Measurements from ENCODE around the gene KRT16. TPM values are rescaled to one million over a fixed set of nuclear protein-coding genes. Genes with fewer than 3 reads are reported as not detected.
"Not testable (repeated sequence)": the region's sequence is repeated elsewhere in the genome, so short reads cannot be mapped to it uniquely, and the experiment has no call there.

The KRT16 gene
- total RNA-seq (not detected), polyA plus RNA-seq (ENCODE audit: insufficient read depth, low read depth, low replicate concordance) (not detected)
- long read RNA-seq, donor 1 = 0 reads
- long read RNA-seq, donor 2 = 0 reads

DNA sequence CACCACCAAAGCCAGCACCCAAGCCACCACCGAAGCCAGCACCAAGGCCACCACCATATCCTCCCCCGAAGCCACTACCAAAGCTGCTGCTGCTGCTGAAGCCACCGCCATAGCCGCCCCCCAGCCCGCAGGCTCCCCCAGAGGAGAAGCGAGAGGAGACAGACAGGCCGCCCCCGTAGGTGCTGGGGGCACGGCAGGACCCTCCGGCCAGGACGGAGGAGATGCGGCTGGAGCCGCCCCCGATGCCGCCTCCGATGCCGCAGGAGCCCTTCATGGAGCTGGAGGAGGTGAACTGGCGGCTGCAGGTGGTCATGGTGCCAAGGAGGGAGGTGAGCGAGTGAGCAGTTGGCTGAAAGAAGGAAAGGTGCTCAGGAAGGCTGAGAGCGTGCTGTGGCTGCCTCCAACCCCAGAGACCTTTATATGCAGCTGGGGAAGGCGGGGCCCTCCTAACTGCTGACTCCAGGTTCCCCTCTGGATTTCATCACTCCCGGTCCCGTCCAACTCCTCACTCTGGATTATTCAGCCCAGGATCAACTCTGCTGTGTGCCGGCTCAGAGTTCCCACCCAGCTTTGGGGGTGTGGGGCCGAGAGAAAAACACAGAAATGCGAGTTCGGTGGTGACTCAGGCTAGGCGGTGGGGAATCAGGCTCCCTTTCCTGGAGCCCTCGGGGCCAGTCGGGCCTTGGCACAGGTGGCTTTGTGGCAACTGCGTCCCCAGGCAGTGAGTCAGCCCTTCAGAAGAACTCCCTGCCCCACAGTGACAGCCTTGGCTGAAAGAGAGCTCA, at the start of gene KRT16:
TSS of gene KRT16 (minus strand) at position 392 of the 785 bp plus-strand sequence. CDS start at position 313, 79 bp downstream.
- H3K9me3 ChIP-seq; DNase-seq; H3K36me3 ChIP-seq (ENCODE audit: low read depth, missing control alignments); H3K27ac ChIP-seq; H3K27me3 ChIP-seq; H3K4me3 ChIP-seq; intact Hi-C loops (cut with DNase I; ENCODE audit: low total_unique reads); H3K4me1 ChIP-seq: not testable (repeated sequence)
- 78 to 85% methylated on average over 16 to 31 of the region's 31 CpGs for WGBS, 2 donors

DNA sequence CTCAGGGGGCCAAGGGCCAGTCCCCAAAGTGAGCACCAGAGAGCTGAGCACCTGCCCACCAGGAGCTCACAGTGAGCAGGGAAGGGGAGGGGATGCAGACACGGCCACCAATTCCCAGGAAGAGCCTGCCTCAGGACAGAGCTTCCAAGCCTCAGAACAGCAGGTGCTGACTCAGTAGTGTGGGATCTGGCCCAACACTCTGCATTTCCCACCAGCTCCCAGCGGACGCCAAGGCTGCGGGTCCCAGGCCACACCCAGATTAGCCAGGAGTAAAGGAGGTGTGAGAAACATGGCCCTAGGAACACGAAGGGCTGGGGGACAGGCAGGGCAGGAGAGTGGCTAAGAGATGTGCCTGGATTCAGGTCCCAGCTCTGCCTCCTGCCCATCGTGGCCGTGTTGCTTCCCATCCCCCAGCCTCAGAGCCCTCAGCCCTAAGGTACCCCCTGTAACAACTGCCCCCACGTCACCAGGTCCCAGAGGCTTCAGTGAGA, 47.7 kb upstream of the KRT16 start:
- intact Hi-C loops (cut with DNase I; ENCODE audit: low total_unique reads) = no loop called here
- WGBS, 2 donors = 73% methylated on average over 8 of the region's 8 CpGs; no CpG with 5 or more reads in 1 of the 2 donors

DNA sequence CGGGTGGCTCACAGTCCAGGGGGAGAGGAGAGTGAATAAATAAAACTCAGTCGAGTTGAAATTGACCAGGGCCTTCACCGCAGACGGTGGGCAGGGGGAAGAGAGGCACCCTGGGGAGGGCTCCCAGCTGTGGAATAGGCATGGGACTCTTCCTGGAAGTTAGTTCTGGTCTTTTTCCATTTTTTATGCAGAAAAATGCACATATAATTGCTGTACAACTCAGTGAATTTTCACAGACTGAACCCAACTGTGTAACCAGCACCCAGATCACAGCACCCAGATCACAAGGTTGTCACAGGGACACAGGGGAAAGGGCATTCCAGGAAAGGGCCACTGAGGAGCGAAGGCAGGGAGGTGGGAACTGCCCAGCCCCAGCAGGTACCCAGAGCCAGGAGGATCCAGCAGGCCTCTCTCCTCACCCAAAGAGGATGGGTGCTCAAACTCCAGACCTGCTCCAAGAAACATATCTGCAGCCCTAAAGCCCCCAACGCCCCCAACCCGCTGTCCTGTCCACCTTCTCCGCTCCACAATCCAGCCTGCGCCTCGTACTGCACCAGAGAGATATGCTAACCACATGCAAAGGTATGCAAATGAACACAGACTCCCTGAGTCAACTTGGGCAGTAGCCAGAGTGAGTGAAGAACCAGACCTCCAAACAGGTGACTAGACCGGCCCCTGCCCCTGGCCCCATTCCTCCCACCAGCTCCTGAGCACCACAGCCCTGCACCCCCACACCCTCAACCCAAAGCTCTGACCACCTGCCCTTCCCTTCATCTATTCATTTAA, 47.1 kb upstream of the KRT16 start:
- intact Hi-C loops (cut with DNase I; ENCODE audit: low total_unique reads) = no loop called here
- Histone ChIP-seq H3K9me3 (no peaks in the 10 kb centered on the region), H3K4me1 (peaks cover 25% of the 10 kb centered on the region), H3K36me3 (ENCODE audit: low read depth, missing control alignments) (no peaks in the 10 kb centered on the region), H3K4me3 (no peak overlapping the region), H3K27ac (no peak overlapping the region), H3K27me3 (no peaks in the 10 kb centered on the region)
- 82 to 89% methylated on average over 11 of the region's 11 CpGs for WGBS, 2 donors
- no peak for DNase-seq
- TF ChIP-seq POLR2A (IDR thresholded peaks at IDR 0.05) = no peak
- TF ChIP-seq, protein P1, sequence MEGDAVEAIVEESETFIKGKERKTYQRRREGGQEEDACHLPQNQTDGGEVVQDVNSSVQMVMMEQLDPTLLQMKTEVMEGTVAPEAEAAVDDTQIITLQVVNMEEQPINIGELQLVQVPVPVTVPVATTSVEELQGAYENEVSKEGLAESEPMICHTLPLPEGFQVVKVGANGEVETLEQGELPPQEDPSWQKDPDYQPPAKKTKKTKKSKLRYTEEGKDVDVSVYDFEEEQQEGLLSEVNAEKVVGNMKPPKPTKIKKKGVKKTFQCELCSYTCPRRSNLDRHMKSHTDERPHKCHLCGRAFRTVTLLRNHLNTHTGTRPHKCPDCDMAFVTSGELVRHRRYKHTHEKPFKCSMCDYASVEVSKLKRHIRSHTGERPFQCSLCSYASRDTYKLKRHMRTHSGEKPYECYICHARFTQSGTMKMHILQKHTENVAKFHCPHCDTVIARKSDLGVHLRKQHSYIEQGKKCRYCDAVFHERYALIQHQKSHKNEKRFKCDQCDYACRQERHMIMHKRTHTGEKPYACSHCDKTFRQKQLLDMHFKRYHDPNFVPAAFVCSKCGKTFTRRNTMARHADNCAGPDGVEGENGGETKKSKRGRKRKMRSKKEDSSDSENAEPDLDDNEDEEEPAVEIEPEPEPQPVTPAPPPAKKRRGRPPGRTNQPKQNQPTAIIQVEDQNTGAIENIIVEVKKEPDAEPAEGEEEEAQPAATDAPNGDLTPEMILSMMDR (IDR thresholded peaks at IDR 0.05) = no peak

More for the DNA sequence above, 47.7 kb upstream of the KRT16 start:
- Histone ChIP-seq H3K9me3 (no peaks in the 10 kb centered on the region), H3K36me3 (ENCODE audit: low read depth, missing control alignments) (no peaks in the 10 kb centered on the region), H3K27ac (no peak overlapping the region), H3K4me1 (peaks cover 21% of the 10 kb centered on the region), H3K4me3 (no peak overlapping the region), H3K27me3 (no peaks in the 10 kb centered on the region)
- TF ChIP-seq, protein P1 (IDR thresholded peaks at IDR 0.05) = no peak
- no peak for TF ChIP-seq POLR2A (IDR thresholded peaks at IDR 0.05)
- DNase-seq = no peak

DNA sequence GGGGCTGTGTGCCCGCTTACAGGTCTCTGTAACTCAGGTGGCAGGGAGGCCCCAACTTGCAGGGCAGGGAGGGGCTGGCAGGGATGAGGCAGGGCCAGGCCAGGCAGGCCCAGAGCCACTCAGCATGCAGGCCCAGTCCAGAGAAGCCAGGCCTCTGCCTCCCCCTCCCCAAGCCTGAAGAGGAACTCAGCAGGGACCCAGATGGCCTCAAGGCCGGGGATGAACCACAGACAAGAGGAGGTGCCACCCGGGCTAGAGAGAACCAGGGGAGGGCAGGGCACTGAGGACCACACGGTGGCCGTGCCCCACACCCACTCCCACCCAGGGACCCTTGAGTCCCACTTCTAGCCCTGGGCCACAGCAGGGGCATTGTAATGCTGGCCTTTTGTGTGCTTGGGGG, 46.3 kb upstream of the KRT16 start:
- no peaks in the 10 kb centered on the region for H3K36me3 ChIP-seq (ENCODE audit: low read depth, missing control alignments)
- no peak for TF ChIP-seq POLR2A (IDR thresholded peaks at IDR 0.05)
- TF ChIP-seq, protein P1 (IDR thresholded peaks at IDR 0.05) = no peak
- no peak for DNase-seq
- no peak overlapping the region for H3K4me3 ChIP-seq
- H3K27ac ChIP-seq = no peak overlapping the region
- H3K27me3 ChIP-seq = no peaks in the 10 kb centered on the region
- H3K4me1 ChIP-seq = peaks cover 25% of the 10 kb centered on the region
- 83 to 89% methylated on average over 3 to 5 of the region's 5 CpGs for WGBS, 2 donors
- no peaks in the 10 kb centered on the region for H3K9me3 ChIP-seq
- intact Hi-C loops (cut with DNase I; ENCODE audit: low total_unique reads) = no loop called here

DNA sequence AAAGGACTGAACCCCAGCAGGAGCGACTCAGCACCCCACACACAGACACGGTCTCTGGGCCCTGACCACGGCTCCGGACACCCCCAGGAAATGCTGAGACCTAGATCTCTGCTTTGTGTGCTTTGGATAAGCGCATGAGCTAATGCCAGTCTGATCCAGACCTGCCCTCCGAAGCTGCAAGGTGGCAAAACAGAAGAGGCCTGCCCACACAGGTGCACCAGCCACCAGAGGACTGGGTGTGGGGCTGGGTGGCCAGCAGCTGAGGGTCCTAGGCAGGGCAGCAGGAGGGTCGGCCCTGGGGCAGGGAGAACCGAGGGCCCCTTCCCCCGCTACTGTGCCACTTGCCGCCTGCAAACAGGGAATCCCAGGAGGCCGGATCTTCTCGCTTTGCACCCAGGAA, 45.4 kb upstream of the KRT16 start:
- H3K27me3 ChIP-seq = no peaks in the 10 kb centered on the region
- peak overlapping the region in 1 of 2 donors; percentile 44 for H3K27ac ChIP-seq
- WGBS, 2 donors = 61 to 90% methylated on average over 4 to 12 of the region's 12 CpGs
- no peaks in the 10 kb centered on the region for H3K36me3 ChIP-seq (ENCODE audit: low read depth, missing control alignments)
- no peak overlapping the region for H3K4me3 ChIP-seq
- TF ChIP-seq, protein P1 (IDR thresholded peaks at IDR 0.05) = no peak
- TF ChIP-seq POLR2A (IDR thresholded peaks at IDR 0.05) = no peak
- peaks cover 25% of the 10 kb centered on the region for H3K4me1 ChIP-seq
- no peaks in the 10 kb centered on the region for H3K9me3 ChIP-seq
- no peak for DNase-seq
- intact Hi-C loops (cut with DNase I; ENCODE audit: low total_unique reads) = no loop called here
